PC-9 (cell line): Measurements from ENCODE around the gene C11orf42.

Source experiments
- CTCF ChIP-seq: fragments of 200-600 bp; sonication (generic); conservative IDR thresholded peaks from 2 replicates; pipeline ENCODE4 v1.6.1; 2017; ENCODE audit warnings: mixed run types, antibody characterized with exemption, mild to moderate bottlenecking, moderate library complexity
- EZH2 ChIP-seq: fragments of 200-600 bp; sonication (generic); IDR thresholded peaks from 2 replicates; pipeline ENCODE4 v1.8.0; 2017; ENCODE audit warnings: antibody characterized with exemption, low read depth

- TF ChIP-seq CTCF: no peak
- TF ChIP-seq EZH2: no peak
Measured at GRCh38 chr11:6203327-6203726, 2.0 kb upstream of the C11orf42 start.
